IPS-18c (cell line): ENCODE data around the gene PRDM11.

Experiments used
- H3K4me3 ChIP-seq: 2 replicates; pipeline ENCODE4 v1.7.0; 2013; ENCODE audit warnings: low read depth, mild to moderate bottlenecking, low read length, moderate library complexity; ENCODE audit not compliant: insufficient read depth
- H3K9me3 ChIP-seq: one replicate; pipeline ENCODE4 v1.6.1; 2013; ENCODE audit warnings: mild to moderate bottlenecking, low read length, moderate library complexity; ENCODE audit not compliant: control insufficient read depth, insufficient read depth

The PRDM11 gene

DNA sequence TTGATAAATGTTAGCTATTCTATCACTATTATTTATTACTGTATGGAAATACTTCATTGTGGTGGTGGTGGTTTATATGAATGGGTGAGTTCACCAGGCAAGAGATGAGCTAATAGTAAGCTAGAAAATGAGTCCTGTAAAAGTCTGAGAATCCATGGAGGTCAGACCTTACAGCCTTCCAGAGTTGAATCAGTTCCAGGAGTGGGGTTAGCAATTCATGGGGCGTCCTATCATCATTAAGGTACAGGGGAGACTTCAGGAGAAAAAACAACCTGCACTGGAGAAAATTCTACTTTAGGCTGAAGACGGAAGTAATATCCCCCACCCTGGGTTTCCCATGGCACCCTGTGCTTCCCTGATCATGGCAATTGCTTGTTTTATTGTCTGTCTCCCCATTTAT is 133.2 kb downstream of the PRDM11 start:
- no peaks in the 10 kb centered on the region for H3K9me3 ChIP-seq
- H3K4me3 ChIP-seq = no peak overlapping the region

DNA sequence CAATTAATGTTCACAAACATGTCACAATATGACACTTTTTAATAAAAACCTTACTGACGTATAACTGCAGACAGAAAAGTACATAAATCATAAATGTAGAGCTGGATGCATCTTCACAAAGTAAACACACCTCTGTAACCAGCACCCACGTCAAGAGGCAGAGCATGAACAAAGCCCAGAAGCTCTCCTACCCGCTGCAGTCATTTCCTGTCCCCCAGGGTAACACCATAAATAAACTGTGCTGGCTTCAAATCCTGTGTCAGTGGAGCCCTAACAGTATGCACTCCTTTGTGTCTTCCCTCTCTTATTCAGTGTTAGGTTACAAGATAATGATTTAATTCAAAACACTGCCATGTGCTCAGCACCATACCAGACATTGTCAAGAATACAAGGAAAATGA is 134.0 kb downstream of the PRDM11 start:
- Histone ChIP-seq H3K4me3 (no peak overlapping the region), H3K9me3 (no peaks in the 10 kb centered on the region)

DNA sequence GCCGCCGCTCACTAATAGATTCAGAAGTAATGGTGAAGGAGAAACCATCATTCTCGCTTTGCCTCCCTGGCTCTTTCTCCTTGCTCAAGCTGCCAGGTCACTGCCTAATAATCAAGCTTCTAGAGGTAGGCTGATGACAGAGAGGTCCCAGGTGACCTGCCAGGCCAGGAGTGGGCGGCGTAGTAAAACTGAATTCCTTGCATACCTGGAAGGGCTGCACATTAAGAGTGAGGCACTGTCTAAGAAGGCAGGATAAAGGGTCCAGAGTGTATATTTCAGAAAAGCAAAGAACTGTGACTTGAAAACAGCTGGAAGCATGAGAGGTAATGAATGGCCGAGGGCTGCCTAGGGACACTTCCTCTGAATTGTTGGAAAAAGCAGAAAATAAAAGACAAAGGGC is 135.6 kb downstream of the PRDM11 start:
- no peak overlapping the region for H3K4me3 ChIP-seq
- H3K9me3 ChIP-seq = no peaks in the 10 kb centered on the region
